GM19397 (cell line): Measurements from ENCODE around the gene CYTH4.

Experiments used
- ATAC-seq: cut with Tn5 transposase; IDR thresholded peaks from one replicate; pipeline ENCODE4 v1.9.1; 2021; ENCODE audit warnings: mild to moderate bottlenecking, moderate library complexity; ENCODE audit not compliant: unreplicated experiment

The CYTH4 gene

DNA sequence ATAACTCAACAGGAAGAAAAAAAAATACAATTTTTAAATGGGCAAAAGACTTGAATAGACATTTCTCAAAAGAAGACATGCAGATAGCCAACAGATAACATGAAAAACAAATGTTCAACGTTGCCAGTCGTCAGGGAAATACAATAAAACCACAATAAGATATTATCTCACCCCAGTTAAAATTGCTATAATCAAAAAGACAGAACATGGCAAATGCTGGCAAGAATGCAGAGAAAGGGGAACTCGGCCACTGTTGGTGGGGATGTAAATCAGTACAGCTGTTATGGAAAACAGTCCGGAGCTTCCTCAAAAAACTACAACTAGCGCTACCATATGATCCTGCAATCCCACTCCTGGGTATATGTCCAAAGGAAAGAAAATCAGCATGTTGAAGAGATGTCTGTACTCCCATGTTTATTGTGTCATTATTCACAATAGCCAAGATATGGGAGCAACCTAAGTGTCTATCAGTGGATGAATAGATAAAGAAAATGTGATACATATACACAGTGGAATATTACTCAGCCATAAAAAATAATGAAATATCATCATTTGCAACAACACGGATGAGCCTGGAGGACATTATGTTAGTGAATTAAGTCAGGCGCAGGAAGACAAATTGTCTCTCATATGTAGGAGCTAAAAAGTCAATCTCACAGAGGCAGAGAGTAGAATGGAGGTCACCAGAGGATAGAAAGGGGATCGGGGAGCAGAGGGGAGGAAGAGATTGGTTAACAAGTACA lies 12.2 kb upstream of the CYTH4 start:
- ATAC-seq: no peak

DNA sequence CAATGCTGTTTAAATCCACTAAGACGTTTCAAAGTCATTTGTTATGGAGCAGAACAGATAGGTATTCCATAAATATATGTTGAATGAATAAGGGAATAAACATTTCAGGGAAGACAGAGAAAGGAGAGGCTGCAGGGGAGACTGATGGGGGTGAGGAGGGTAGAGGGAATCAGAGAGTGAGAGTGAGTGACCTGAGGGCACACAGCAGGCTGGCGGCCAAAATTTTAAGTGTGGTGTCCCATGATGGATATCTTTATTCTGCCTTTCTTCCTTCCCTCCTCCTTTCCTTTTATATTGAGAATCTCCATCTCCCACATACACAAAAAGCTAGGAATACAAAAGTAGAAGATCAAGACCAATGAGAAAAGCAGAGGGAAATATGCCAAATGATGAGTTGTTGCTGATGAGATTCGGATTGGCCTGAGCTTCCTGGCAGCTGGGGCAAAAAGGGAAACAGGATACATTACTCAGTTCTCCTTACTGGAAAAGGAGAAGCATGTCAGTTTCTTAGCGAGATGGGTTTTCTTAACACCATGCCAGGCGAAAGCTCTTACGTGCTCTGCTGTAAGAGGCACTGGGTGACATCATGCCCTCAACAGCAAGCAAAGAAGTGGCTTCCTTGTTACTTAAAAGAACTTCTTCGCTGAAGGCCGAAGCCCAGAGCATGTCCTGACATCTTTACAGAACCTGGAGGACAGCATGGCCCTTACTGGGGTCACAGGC lies 11.2 kb upstream of the CYTH4 start:
- ATAC-seq: no peak

DNA sequence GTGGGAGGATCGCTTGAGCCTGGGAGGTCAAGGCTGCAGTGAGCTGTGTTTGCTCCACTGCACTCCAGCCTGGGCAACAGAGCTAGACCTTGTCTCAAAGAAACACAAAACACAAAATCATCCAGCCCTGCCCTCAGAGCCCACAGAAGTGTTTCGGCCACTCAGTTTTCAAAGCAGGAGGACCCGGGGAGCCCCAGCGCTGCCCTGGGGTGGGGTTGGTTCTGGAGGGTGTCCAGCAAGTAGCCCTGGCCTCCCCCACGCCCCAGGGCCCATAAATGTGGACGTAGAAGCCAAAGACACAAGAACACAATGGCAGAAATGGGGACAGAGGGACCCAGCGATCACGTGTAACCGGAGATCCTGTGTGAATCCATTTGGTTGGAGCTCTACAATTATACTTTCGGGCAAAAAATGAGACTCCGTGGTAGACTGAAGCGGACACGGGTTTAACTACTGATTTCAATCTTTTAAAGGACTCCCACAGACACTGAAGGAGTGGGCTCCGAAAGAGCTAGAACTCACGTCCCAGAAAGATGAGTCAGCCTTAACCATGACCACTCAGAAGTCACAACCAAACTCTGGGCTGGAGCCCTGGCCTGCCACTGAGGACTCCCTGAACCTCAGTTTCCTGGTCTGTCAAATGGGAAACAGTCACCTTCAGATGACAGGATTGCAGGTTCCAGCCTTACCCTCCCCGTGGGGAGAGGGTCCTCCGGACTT lies 9.0 kb upstream of the CYTH4 start:
- ATAC-seq: no peak

DNA sequence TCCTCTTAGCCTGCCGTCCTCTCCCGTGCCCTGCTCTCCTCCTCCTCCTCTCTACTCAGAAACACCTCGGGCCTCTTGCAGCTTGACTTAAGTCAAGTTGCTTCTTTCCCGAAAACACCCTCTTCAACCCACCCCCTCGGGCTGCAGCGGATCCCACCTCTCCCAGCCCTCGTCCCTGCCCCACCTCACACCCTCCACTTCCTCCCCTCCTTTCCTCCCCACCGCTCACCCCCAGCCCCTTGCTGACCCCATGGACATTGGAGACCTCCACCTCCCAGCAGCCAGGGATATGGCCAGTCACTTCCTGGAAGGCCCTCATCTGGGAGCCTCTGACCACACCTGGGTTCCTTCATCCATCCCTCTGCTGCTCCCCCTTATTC lies 8.5 kb upstream of the CYTH4 start:
- no peak for ATAC-seq

DNA sequence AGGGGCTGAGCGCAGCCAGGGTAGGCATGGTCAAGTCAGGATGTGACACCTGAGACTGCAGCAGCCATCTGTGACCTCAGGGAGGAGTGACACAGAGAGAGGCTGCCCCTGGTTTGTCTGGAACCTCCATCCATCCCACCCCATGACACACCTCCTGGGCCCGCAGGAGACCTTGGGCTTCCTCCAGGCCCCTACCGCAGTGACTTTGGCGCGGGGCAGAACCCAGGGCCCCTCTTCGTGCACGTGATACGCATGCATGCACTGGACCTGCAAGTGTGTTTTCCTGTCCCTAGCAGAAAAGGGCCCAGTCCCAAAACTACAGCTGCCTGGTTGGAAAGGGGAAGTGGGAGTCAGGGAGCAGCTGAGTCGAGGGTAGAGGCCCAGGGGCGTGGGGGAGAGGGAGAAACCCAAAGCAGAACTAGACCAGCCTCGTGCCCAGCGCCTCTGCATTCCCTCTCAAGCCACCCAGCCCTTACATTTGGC lies 7.9 kb upstream of the CYTH4 start:
- ATAC-seq: no peak

DNA sequence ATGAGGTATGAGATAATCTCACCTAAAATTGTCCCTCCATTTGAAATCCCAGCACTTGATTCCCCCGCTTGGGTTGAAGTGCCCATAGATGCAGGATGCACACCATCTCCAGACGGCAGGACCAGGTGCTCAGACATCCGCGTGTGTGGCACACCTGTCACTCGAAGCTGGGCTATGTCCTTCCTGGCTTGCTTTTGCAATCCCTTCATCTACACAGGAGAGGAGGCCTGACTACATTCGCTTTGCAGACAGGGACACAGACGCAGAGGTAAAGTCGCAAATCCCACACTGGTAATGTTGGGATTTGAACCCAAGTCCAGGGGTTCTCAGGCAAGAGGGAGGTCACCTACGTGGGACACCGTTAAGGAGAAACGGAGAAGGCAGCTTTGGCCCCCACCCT lies 7.2 kb upstream of the CYTH4 start:
- ATAC-seq: no peak

DNA sequence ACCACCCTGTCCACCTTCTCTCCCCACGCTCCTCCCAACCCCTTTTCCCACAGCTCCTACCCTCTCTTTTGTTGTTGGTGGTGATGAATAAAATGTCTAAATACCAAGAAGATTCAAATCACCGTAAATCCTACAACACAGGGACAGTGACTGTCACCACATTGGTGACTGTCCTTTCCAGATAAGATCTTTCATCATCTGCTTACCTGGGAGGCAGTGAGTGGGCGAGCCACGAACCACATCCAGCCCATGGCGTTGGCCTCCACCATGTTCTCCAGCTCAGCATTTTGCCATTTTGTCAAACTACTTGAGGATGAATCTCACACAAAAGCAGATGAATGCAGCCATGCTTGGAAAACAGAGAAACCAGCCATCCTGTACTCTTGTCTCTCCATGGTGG lies 6.7 kb upstream of the CYTH4 start:
- no peak for ATAC-seq

DNA sequence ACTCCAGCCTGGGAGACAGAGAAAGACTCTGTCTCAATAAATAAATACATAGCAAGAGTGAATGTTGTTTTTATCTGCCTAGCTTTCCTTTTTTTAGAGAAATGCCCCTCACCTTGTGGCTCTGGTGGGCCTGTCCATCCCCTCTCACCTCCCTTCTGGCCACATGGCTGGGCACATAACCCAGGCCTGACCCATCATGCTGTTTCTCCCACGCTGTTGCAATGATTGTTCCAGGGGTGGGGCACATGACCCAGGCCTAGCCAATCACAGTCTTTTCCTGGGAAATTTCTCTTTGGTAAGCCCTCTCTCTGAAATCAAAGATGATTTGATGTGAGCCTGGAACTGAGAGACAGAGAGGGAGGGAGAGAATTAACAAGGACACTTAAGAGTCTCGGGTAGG lies 5.5 kb upstream of the CYTH4 start:
- no peak for ATAC-seq

DNA sequence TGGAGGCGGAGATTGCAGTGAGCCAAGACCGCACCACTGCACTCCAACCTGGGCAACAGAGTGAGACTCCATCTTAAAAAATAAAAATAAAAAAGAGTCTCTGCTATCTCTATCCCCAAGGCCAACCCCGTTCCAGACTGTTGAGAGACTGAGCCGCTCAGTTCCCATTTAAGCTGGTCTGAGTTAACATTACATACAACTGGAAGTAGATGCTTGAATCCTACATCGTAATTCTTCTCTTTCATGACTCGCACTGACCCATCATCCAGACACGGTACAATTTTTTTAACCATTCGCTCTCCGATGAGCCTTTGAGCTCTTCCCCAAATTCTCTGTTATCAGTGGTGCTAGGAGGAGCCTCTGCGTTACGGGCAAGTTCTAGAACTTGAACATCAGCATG lies 4.9 kb upstream of the CYTH4 start:
- ATAC-seq: no peak

DNA sequence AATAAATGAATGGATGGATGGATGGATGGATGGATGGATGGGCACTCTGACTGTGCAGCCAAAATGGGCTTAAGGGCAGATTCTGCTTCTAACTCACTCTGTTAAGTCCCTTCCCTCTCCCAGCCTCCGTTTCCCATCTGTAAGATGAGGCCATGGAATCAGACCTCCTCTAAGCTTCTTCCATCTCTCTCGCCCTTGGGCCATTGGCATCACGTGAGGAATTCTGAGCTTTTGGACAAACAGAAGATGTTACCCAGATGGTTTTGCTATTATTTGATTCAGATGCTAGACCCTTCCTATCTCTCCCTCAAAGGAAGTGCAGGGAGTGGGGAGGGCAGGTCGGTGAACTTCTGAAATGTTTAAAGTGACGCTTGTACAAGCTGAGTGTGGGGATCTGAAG lies 4.0 kb upstream of the CYTH4 start:
- no peak for ATAC-seq

DNA sequence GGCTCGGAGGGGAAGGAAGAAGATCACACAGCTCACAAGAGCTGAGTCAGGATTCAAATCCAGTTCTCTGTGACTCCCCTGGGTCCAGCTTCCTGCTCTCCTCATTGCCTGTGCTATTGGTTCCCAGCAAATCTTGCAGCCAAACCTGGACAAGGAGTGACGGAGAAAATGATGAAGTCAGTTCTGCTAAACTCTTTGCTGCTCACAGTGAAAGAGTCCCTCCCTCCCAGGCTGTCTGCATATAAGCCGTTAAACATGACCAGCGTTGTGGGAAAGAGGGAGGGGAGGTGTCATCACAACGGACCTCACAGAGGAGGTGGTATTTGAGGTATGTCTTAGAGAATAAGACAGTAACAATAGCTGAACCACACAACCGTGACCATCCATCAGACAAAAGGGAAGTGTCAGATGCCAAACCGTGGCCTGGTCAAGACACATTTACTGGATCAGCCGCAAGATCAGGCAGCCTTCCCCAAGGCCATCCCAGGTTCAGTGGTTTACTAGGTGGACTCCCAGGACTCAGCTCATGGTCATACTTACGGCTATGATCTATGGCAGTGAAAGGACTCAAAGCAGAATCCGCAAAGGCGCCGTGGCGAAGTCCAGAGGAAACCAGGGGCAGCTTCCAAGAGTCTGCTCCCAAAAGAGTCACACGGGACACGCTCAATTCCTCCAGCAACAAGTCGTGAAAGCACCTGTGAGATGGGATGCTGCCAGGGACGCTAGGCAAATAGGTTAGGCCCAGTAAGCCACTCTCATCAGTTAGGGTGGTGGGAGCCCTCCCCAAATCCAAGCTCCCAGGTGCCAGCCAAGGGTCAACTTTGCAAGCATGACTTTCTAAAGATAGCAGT lies 2.8 kb upstream of the CYTH4 start:
- ATAC-seq: no peak

DNA sequence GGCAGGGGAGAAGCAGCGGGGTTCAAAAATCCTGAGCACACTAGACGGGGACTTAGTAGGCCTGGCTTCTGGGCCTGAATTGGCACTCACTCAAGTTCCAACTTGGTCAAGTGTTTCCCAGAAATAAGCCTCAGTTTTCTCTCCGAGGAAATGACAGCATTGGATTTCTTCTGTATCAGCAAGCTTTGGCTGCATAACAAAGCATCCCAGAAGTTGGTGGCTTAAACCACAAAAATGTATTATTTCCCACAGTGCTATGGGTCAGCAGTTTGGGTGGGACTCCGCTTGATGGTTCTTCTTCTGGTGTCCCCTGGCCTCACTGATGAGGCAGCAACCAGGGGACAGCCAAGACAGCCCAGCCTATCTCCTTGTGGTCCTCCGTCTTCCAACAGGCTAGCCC lies 1.6 kb upstream of the CYTH4 start:
- ATAC-seq: no peak

DNA sequence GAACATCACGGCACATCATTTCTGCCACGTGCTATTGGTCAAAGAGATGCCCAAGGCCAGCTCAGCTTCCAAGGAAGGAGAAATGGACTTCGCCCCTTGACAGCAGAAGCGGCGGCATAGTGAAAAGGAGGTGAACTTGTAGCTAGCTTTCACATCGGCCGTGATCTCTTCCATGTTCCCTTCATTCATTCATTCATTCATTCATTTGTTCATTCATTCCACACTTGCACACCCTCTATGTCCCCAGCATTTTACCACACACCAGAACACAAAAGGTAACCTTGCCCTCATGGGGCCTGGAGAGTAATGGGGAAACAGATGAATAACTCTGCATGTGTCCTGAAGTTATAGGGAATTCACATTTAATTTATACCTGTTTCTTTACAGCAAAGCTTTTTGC lies 1.1 kb upstream of the CYTH4 start:
- no peak for ATAC-seq

DNA sequence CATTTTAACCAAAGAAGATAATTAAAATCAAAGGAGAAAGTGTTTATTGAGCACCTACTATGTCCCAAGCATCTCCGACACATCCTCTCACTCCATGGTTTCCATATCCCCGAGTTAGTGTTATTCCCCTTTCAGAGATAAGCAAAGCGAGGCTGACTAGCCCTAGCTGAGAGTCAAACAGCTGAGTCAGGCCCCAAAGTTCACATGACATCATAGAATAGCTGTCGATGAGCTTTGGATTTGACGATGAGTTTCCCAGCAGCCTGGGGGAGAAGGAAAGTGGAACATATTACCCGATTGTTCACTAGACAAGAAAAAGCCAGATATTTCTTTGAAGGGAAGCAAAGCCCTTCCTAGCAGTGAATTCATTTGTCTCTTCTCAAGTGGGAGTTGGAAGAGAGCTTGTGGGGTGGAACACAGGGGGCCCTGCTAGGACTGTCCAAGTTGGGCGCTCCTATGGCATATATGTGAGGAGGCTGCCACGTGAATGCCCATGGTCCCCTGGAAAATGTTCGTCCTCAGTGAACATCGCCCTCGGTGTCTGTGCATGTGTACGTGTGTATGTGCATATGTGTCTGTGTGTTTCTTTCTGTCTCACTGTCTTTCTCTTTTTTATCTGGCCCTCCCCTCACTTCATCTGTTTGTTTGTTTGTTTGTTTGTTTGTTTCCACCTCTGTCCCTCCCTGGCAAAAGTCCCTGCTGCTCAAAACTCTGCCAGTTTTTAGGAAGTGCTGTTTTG lies 493 bp upstream of the CYTH4 start:
- no peak for ATAC-seq

DNA sequence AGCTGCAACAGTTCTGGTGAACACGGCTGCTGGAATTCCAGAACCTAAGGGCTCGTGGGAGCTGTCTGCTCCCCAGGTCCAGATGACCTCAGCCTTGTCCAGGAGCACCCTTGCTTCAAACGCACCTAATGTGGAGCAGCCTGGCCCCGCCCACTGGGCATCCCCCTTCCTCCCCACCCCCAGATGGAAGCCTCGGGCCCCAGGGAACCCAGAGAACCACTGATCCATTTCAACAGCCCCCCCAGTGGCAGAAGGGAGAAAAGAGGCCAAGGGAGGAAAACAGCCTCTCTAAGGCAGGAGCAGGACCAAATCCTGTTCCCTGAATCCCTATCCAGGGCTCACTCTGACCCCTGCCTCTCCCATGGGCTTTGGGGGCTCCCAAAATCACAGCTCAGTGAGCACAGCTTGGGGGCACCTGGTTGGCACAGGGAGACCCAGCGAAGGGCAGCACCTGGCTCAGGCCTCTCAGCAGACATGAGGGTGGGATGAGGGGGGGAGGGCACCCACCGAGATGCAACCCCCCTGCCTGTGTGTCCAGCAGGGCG lies 1.2 kb downstream of the CYTH4 start:
- no peak for ATAC-seq

DNA sequence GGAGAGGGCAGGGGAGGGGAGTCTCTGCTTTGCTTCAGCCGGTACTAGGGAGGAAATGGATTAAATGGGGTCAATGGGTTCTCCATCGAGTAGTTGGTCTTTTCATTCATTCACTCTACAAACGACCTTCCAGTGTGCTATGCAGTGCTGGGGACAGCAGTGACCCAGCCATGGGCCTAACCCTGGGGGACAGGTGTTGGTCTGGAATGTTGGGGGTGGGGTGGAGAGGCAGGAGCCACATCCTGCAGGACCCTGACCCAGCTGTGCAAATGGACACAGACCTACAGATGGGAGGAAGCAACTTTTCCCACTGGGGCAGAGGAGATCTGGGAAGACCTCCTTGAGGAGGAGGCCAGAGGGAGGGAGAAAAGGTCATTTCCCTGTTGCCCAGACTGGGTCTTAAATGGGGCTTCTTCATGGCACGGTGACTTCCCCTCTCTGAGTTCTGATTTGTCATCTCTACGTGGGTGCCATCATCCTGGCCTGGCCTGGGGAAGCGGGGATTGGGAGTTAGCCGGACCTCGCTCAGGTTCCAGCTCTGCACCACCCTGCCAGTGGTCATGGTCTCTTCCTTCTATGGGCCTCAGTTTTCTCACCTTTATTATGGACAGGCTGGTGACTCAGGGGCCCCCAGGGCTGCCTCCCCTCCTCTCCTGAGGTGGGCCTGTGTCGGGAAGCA lies 2.0 kb downstream of the CYTH4 start:
- ATAC-seq: no peak

DNA sequence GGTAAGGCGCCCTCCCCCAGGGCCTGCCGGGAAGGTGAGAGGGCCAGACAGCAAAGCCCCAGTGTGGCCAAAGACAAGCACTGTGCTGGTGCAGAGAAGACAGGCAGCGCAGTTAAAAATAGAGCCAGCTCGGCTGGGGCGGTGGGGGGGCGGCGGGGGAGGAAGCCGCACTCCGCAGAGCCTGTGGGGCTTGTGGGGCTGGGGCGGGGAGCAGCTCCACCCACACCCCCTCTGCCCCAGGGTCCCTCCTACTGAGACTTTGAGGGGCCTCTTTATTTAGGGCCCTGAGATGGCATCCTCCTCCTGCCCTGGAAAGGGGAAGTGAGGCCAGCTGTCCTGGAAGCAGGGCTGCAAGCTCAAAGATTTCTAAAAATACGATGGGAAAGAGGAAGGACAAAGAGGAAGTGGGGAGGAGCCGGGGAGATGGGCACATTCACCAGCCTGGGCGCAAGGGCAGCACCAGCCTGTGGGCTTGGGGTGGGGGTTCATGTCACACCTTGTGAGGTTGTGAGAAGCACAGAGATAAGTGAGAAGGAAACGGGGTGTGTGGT lies 2.6 kb downstream of the CYTH4 start:
- peak; percentile 43 for ATAC-seq

DNA sequence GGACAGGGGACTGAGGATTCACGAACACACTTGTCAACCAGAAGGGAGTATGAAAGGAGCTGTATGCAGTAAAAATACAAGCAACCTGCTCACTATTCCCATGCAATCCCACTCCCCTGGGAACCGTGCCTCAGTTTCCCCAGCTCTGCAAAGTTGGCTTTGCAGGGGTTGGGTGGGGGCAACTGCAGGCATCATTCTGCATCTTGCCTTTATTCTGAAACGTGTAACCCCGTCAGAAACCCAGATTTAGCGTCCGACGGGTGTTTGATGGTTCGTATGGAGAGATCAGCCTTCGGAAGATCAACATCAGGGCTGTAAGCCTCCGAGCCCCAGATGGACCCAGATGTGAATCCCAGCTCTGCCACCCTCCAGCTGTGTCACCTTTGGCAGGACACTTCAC lies 3.6 kb downstream of the CYTH4 start:
- ATAC-seq: no peak

DNA sequence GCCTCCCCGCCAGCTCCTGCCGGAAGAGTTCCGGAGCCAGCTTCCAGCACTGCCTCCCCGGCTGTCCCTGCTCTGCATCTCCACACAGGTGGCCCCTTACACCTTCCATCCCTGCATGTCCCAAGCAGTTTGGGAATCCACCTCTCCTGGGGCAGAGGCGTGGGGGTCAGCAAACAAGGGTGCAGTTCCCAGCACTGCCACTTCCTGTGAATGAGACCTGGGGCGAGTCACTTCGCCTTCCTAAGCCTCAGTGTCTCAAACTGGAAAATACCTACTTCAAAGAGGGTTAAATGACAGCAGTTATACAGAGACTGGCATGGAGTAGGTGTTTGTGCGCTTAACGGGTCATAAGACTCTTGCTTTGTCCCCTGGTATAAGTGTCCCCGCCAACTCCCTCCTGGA lies 5.2 kb downstream of the CYTH4 start:
- ATAC-seq: no peak
